Central memory CD4-positive, alpha-beta T cell (primary cell): ENCODE data around the gene CNKSR3.

Experiments
- DNase-seq: peaks from one replicate; pipeline ENCODE4 v3.0.0; 2022

The CNKSR3 gene

GRCh38 chr6:154410619-154411072, 99.8 kb downstream of the CNKSR3 start:
- no peak for DNase-seq

- no peak for DNase-seq
Observed at GRCh38 chr6:154408891-154409500, 101.5 kb downstream of the CNKSR3 start.

GRCh38 chr6:154407440-154407839, 103.0 kb downstream of the CNKSR3 start:
- DNase-seq: no peak

GRCh38 chr6:154406869-154407268, 103.6 kb downstream of the CNKSR3 start:
- DNase-seq: no peak

- no peak for DNase-seq
Observed at GRCh38 chr6:154406301-154406700, 104.2 kb downstream of the CNKSR3 start.

- no peak for DNase-seq
Observed at GRCh38 chr6:154404791-154405400, 105.6 kb downstream of the CNKSR3 start.

GRCh38 chr6:154403788-154404187, 106.7 kb downstream of the CNKSR3 start:
- DNase-seq: no peak

GRCh38 chr6:154402081-154402780, 108.3 kb downstream of the CNKSR3 start:
- DNase-seq: no peak

GRCh38 chr6:154399097-154399496, 111.4 kb downstream of the CNKSR3 start:
- no peak for DNase-seq

- no peak for DNase-seq
Observed at GRCh38 chr6:154397491-154398195, 112.8 kb downstream of the CNKSR3 start.

GRCh38 chr6:154395878-154396277, 114.6 kb downstream of the CNKSR3 start:
- DNase-seq: no peak

GRCh38 chr6:154395316-154395715, 115.2 kb downstream of the CNKSR3 start:
- DNase-seq: no peak

- DNase-seq: no peak
Observed at GRCh38 chr6:154394571-154394970, 115.9 kb downstream of the CNKSR3 start.

- DNase-seq: no peak
Observed at GRCh38 chr6:154390034-154390433, 120.5 kb downstream of the CNKSR3 start.

GRCh38 chr6:154388803-154389202, 121.7 kb downstream of the CNKSR3 start:
- DNase-seq: no peak

- DNase-seq: no peak
Observed at GRCh38 chr6:154386848-154387717, 123.4 kb downstream of the CNKSR3 start.

- DNase-seq: no peak
Observed at GRCh38 chr6:154384191-154384590, 126.3 kb downstream of the CNKSR3 start.

- no peak for DNase-seq
Observed at GRCh38 chr6:154383273-154383672, 127.2 kb downstream of the CNKSR3 start.

GRCh38 chr6:154382740-154383139, 127.7 kb downstream of the CNKSR3 start:
- no peak for DNase-seq

GRCh38 chr6:154381548-154381947, 128.9 kb downstream of the CNKSR3 start:
- DNase-seq: no peak

GRCh38 chr6:154380741-154381140, 129.7 kb downstream of the CNKSR3 start:
- DNase-seq: no peak

- no peak for DNase-seq
Observed at GRCh38 chr6:154379585-154379984, 130.9 kb downstream of the CNKSR3 start.
